Activated T-cell treated with anti-CD3 and anti-CD28 coated beads for 4 hours (primary cell): ENCODE data around the gene AKT1.

Source experiments
- DNase-seq: peaks from one replicate; pipeline ENCODE4 v3.0.0-alpha.2; 2020

The AKT1 gene

DNA sequence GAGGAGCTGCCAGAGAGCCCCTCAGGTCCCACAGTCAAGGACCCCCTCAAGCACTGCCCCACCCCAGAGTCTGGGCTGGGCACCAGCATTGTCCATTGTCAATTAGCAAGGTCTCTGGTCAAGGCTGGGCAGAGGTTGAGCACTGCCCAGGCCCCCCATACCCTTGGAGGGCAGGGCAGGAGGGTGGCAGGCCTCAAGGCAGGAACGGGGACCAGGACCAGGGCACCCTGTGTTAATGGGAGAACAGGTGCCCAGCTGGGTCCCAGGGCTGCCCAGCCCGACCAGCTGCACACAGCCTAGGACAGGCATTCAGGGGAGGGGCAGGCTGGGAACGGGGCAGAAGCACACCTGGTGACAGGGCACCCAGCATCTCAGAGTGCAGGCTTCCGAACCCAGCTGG is 24.2 kb downstream of the AKT1 start:
- DNase-seq: no peak

DNA sequence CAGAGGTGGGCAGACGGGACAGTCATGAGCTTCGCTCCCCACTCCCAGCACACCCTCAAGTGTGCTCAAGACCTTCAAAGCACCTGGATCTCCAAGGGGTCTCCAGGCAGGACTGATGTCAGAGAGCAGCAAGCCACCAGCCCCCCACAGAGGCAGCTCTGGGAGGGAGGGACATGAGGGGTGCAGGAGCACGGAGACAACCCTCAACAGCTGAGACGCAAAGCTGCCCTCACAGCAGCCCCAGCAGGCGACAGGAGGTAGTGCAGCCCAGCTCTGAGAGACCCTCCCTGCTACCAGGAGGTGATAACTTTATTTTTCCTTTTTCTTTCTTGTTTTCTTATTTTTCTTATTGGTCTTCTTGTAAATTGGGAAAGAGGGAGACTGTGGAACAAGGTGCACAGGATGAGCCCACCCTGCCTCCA is 24.7 kb downstream of the AKT1 start:
- DNase-seq: no peak

DNA sequence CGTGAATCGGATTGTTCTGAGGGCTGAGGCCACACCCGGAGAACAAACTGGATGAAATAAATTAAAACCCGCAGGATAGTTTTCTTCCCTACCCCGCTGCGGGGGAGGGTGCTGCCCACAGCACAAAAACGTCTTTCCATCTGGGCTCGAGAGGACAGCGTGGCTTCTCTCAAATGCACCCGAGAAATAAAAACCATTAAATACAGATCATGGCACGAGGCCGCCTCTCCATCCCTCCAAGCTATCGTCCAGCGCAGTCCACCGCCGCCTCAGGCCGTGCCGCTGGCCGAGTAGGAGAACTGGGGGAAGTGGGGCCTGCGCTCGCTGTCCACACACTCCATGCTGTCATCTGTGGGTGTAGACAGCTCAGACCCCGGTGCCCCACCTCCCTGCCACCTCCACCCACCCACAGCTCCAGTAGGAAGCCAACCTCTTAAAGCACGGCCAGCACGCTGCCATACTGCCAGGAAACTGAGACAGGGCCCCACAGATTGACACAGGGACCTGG is 25.4 kb downstream of the AKT1 start:
- DNase-seq: no peak

DNA sequence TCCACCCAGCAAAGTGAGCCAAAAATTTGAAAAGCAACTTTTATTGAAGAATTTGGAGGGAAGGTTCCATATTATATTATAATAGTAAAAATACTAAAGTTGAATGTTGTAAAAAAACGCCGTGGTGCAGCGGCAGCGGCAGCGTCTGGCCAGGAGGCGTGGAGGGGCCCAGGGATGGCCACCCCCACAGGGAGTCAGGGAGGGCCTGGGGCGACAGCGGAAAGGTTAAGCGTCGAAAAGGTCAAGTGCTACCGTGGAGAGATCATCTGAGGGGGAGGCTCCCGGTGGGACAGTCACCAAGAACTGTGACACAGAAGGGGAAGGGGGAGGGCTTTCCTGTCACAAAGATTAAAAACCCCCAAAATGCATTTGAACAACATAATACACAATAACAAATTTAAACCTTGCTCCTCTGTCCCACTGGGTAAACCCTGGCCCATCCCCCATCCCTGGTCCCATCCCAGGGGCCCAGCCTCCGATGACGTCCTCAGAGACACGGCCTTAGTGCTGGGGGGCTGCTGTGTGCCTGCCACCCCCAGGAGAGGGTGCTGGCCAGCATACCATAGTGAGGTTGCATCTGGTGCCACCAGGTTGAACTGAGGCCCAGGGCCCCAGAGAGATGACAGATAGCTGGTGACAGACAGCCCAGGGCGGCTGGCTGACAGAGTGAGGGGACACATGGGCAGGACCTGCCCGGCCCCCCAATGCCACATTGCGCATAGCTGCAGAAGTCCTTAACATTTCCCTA is 26.1 kb downstream of the AKT1 start:
- DNase-seq: no peak

DNA sequence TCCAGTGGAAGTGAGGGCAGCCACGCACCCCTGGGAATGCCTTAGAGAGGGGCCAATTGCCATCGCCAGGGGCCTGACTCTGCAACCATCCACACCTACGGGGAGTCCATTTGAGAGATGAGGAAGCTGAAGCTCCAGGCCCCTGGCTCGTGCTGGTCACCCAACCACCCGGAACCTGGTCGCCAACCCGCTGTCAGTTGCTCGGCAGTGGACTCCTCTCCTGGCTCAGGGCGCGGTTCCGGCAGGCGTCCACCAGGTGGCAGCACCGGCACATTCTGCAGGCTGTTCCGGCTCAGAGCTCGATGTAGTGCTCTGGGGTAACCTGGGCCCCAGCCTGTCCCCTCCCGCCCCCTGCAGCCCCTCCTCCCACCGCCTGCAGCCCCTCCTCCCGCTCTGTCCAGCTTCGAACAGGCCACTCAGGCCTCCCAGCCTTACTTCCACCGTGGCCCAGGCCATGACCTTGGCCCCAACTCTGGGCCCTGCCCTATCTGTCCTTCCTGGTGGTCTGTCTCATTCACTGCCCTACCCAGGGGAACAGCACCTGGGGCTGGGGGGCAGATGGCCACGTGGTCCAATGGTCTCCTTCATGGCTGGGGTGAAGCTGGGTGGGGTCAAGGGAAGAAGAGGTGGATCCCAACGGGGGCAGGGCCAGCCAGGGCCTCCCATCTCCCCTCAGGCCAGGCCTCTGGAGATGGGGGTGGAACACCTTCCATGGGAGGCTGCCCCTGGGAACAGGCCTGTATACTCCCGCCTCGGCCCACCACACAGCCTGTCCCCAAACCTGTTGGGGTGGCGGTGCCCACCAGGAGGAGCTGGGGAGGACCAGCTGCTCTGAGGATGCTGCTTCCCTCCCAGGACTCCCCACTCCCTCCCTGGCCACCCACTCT is 26.9 kb downstream of the AKT1 start:
- peak; percentile 92 for DNase-seq

DNA sequence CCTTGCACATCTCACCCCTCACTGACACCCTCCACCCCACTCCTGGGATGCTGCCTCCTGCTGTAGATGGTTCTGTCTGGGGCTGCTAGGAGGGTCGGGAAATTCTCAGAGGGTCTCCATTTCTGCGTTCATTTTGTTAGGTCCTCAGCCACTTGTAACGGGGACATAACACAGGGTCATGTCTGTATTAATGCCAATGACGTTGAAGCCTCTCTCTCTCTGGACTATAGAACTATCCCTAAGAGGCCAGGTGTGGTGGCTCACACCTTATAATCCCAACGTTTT is 28.0 kb downstream of the AKT1 start:
- no peak for DNase-seq

DNA sequence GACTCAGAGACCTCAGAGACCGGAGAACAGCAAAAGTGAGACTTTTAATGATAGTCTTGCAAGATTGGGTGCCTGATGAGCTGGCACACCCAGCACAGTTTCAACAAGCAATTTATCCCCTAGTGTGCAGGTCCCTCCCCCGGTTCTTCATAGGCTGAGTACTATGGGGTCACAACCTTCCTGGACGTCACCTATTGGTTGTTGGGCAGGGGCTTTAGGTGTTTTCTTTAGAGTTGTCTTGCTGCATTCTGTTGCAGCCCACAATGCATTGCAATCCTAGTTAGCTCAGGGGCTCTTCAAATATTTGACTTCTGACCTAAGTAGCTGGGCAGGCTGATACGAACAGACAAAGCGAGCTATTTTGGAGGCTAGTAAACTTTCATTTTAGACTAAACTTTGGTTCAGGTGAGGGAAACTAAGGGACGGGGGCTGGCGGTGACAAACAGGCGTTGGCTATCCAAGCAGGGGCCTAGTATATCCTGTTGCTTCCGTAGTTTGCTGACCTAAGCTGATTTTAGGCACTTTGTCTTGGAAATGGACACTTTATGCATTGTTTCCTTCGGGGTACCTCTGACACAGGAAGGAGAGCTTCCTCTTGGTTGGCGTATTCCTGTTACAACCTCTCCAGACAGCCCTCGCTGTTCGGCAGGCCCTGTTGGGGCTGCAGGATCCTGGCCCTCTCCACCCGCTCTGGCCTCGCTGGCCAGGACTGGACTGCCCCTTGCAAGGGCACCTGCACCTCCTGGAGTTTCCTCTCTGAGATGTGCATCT is 28.5 kb downstream of the AKT1 start:
- no peak for DNase-seq

DNA sequence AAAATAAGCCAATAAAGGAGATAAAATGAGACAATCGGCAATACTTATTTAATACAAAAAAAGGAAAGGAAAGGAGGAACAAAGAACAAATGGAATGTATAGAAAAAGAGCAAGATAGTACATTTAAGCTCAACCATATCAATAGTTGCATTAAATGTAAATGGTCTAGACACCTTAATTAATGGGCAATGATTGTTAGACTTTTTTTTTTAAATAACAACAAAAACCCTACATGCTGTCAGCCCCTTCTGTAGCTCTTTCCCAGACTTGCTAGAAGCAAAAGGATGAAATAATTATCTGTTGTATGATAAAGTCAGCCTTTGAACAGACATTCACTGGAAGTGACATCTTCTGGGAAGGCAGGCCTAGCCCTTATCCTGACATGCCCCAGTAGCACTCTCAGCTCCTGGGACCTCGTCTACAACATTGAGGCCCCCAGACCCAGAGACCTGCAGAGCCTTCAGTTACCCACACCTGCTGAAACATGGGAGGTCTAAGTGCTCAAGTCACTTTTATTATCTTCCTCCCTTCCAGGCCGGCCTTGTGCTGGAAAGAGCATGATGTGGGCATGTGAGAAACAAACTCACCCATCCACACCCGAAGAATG is 29.2 kb downstream of the AKT1 start:
- no peak for DNase-seq

DNA sequence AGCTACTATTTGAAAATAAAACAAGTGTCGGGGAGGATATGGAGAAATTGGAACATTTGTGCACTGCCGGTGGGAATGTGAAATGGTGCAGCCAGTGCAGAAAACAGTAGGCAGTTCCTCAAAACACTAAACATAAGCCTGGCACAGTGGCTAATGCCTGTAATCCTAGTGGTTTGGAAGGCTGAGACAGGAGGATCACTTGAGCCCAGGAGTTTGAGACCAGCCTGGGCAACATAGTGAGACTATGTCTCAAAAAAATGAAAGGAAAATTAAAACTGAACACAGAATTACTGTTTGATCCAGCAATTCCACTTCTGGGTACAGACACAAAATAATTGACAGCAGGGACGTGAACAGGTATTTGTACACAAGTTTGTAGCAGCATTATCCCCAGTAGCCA is 30.0 kb downstream of the AKT1 start:
- DNase-seq: no peak

DNA sequence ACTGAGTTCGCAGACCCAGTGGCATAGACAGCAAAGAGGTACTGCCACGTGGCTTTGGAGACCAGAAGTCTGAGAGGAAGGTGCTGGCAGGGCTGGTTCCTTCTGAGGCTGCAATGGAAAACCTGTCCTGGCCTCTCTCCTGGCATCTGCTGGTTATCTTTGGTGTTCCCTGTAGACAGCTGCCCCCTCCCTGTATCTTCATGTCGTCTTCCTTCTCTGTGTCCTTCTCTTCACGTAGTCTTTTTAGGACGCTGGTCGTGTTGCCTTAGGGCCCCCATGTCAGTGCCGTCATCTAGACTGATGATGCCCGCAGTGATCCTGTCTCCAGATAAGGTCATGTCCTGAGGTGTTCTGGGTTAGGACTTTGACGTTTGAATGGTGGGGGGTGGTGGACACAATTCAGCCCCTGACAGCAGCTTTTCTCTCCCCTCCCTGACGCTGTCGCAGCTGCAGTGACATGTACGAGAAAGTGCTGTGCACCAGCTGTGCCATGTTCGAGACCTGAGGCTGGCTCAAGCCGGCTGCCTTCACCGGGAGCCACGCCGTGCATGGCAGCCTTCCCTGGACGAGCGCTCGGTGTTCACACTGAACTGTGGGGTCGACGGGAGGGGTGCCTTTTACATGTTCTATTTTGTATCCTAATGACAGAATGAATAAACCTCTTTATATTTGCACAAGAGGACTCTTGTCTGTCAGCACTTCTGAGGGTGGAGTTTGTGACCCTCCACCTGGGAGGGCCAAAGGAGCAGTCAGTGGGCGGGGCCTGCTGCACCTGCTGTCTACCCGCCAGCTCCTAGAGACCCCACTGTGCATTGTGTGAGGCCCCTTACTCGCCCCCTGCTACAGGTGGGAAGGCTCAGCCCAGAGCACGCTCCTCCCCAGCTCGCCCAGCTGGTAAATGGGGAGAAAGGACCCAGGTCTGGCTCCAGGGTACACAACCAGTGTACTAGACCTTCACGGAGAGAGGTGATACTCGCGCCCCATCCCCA is 36.3 kb downstream of the AKT1 start:
- DNase-seq: no peak

DNA sequence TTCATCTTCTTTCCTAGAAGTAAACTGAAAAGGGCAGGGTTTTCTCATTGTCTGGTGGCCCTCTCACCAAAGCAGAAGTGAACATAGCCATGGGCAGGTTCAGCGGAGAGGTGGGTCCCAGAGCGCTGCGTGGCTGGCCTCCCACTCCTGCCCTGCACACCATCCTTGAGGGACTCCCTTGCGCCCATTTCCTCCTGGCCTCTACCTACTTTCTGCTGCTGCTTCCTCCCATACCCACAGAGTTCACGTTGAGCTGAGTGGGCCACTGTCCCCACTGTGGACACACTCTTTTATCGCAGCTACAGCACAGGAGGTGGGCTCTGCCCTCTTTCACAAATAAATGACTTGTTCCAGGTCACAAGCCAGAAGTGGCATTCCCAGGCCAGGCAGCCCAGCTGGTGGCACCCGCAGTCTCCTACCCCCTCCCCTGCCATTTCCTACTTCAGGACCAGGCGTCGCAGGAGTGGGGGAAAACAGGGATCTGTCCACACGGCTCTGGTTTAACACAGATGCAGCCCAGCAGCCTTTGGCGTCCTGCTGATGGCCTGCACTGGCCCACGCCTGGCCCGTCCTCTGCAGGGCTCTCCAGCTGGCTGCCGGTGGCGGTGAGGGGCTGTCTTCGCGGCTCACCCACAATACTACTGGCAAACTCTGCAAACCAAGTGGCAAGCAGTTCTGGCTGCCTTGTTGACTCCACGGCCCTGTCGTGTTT is 37.7 kb downstream of the AKT1 start:
- no peak for DNase-seq

DNA sequence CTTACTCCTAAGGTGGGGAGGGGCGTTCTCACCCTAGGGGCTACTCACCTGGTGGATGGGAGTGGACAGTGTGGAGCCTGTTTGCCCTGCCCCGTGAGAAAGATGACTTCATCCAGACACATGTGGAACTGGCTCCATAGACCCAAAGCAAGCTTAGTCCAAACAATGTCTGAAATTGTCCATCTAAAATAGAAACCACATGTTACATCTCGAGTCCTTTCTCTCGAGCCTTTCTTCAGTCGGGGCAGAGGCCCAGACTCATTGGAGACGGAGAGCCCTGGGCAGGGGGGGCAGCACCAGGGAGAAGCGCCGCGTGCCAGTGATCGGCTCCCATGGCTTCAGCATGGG is 38.3 kb downstream of the AKT1 start:
- DNase-seq: no peak

DNA sequence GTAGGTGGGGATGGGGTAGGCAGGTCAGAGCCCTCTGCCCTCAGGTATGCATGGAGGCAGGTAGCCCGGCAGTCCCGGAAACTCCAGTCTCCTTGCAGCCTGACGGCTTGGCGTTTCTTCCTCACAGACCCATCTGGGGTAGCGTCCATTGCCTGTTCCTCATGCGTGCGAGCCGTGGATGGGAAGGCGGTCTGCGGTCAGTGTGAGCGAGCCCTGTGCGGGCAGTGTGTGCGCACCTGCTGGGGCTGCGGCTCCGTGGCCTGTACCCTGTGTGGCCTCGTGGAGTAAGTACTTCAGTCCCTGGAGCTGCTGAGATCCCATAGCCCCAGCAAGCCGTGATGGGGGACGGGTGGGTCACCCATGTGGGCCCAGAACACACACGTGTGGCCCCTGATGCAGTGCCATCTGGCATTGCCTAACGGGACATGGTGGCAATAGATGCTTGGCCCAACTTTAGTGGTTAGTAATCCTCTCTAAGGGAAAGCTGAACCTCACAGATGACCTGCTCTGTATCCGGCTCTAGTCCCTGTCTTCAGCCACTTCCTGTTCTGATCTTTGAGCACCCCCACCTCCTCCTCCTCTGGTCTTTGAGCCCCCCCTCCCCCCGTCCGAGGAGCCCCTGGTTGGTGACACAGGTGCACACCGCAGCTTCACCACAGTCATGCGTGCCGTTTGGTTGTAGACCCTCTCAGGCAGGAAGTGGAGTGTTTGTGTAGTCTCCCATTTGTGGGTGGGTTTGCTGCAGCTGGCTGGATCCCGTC is 38.9 kb downstream of the AKT1 start:
- no peak for DNase-seq

DNA sequence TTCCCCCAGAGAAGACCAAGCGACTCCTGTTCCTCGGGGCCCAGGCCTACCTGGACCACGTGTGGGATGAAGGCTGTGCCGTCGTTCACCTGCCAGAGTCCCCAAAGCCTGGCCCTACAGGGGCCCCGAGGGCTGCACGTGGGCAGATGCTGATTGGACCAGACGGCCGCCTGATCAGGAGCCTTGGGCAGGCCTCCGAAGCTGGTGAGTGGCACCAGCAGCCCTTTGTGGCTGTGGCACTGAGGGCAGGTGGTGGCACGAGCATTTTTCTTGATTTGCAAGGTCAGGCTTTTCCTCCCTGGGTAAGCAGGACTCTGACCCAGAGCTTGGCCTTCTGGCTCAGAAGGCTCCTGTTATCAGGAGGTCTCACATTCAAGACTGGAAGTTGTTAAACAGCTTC is 39.9 kb downstream of the AKT1 start:
- no peak for DNase-seq

DNA sequence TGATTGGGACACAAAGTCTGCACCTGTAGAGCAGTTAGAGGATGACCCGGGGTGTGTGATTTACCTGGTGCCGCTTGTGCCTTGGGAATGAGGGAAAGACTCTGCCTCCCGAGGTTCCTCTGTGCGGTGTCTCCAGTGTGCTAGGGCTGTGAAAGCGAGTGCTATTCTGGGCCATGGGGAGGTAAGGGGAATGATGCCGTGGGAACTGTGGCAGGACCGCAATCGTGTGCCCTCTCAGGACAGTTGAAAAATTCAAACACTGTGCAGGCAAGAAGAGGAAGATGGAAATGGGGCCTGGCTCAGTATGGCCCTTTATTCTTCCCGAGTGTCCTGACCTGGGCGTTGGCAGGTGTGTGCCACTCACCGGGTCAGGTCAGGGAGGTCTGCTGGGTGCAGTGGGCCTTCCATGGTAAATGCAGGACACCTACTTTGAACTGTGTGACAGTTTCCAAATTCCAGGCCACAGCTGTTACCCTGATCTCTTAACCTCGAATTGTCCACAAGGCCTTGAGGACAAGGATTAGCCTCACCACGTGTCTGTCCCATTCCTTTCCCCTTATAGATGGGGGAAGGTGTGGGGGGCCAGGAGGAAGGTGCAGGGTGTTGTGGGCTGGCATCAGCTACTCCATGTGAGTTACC is 41.2 kb downstream of the AKT1 start:
- DNase-seq: no peak

DNA sequence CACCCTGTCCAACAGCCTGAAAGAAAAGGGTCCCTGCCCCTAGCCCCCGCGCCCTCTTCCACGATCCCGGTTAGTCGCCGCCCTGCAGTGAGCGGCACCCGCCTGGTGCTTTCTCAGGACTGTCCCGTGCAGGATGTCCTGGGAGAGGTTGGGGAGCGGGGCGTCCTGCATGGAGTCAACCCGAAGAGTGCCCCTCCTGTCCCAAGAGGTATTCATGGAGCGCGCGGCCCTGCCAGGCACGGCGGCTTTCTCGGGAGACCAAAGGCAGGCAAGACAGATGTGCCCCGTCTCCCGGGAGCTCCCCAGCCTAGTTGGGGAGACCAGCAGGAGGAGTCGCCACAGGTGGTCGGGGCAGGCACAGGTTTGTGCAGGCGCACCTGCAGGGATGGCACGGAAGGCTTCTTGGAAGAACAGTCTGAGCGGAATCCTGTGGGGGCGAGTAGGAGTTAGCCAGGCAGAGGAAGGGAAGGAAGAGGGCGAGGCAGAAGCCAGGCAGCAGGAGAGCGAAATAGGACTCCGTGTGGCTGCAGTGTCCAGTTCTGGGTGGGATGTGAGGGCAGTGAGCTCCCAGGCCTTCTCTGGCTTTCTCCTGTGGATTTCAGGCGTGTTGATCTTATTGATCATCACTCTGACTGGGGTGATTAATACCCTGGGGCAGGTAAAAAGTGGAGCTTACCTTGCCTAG is 41.9 kb downstream of the AKT1 start:
- no peak for DNase-seq

DNA sequence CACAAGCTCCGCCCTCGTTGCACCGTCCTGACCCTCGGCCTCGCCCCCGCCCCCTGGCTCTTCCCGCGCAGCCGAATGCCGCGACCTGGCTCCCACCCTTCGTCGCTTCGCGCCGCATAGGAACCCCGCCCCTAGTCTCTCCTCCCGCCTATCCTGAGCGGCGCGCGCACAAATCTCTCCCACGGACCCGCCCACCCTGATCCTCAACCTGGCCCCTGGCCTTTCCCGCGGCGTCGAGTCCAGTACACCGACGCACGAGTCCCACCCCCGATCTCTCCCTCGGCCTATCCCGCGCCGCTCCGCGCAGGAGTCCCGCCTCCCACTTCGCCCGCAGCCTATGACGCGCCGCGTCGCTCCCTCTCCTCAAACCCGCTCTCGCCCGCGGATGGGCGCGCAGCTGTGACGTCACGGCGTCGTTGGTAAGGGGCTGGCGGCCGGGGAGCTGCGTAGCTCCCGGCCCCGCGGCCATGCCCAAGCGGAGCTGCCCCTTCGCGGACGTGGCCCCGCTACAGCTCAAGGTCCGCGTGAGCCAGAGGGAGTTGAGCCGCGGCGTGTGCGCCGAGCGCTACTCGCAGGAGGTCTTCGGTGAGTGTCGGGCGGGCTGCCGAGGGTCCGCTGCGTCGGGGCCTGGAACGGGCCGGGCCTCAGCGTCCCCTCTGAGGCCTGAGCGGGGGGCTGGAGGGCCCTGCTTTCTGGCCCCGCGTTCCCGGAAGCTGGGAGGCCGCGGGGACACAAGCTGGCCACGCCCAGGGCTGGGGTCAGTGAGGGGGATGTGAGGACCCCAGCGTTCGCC is 42.6 kb downstream of the AKT1 start, which contains the start of gene SIVA1:
Gene SIVA1 (plus strand): TSS at position 413 of the 793 bp plus-strand sequence. CDS start 55 bp downstream, at position 468.
- peak; percentile 97 for DNase-seq

DNA sequence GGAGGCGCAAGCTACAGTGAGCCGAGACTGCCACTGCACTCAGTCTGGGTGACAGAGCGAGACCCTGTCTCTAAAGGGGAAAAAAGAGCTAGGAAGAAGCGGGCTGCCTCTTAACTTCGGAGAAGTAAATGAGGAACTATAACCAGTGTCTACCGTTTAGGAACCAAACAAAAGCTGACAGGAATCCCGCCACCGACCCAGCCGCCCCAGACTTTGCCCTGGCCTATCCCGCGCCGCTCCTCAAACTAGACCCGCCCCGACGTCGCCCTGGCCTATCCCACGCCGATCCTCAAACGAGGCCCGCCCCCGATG is 43.2 kb downstream of the AKT1 start:
- DNase-seq: no peak
